Thoracic aorta (tissue), 2 donors: Measurements from ENCODE around the gene DCDC2. TPM values are rescaled to one million over a fixed set of nuclear protein-coding genes. Genes with fewer than 3 reads are reported as not detected.

Experiments used
- ATAC-seq: fragments of 150-250 bp; one replicate; pipeline ENCODE4 v1.8.0; 2017; ENCODE audit warnings: low read depth; ENCODE audit not compliant: insufficient number of reproducible peaks, low FRiP score
- DNase-seq: peaks from one replicate; pipeline ENCODE4 v3.0.0-alpha.2; 2020; ENCODE audit warnings: low spot score
- H3K27ac ChIP-seq, 2 donors: fragments of 200-600 bp; sonication (generic); 1 replicate in 1 of 2; 2 replicates in 1 of 2; pipeline ENCODE4 v1.5.1; 2016; ENCODE audit warnings: mild to moderate bottlenecking in 2 of 2, moderate library complexity in 2 of 2
- H3K27me3 ChIP-seq: fragments of 200-600 bp; sonication (generic); replicated peaks from 2 replicates; pipeline ENCODE4 v1.6.0; 2016; ENCODE audit warnings: mild to moderate bottlenecking; ENCODE audit not compliant: insufficient read depth
- H3K36me3 ChIP-seq: fragments of 200-600 bp; sonication (generic); one replicate; pipeline ENCODE4 v1.5.1; 2016
- H3K4me1 ChIP-seq, 2 donors: fragments of 200-600 bp; sonication (generic); 1 replicate in 1 of 2; 2 replicates in 1 of 2; pipeline versions ENCODE4 v1.5.1 to v1.6.0; 2016; ENCODE audit warnings: low read depth in 2 of 2, mild to moderate bottlenecking in 1 of 2; ENCODE audit not compliant: control insufficient read depth in 1 of 2
- H3K4me3 ChIP-seq: fragments of 200-600 bp; sonication (generic); 2 replicates; pipeline ENCODE4 v1.5.1; 2016; ENCODE audit warnings: mild to moderate bottlenecking
- H3K9me3 ChIP-seq: fragments of 200-600 bp; sonication (generic); 2 replicates; pipeline ENCODE4 v1.5.1; 2016
- total RNA-seq, 2 donors: library from RNA; depleted of rRNA; stranded (reverse); fragments of >200 nt; gene quantifications; one replicate each; pipeline versions ENCODE4 v1.1.0 to v1.2.3, GENCODE V29; 2016
- TF ChIP-seq, protein P1 (sequence below): fragments of 200-600 bp; sonication (generic); IDR thresholded peaks from one replicate; pipeline ENCODE4 v1.5.1; 2019; ENCODE audit warnings: antibody characterized with exemption

DCDC2 gene
- total RNA-seq, 2 donors from 2014 or later: not detected

DNA sequence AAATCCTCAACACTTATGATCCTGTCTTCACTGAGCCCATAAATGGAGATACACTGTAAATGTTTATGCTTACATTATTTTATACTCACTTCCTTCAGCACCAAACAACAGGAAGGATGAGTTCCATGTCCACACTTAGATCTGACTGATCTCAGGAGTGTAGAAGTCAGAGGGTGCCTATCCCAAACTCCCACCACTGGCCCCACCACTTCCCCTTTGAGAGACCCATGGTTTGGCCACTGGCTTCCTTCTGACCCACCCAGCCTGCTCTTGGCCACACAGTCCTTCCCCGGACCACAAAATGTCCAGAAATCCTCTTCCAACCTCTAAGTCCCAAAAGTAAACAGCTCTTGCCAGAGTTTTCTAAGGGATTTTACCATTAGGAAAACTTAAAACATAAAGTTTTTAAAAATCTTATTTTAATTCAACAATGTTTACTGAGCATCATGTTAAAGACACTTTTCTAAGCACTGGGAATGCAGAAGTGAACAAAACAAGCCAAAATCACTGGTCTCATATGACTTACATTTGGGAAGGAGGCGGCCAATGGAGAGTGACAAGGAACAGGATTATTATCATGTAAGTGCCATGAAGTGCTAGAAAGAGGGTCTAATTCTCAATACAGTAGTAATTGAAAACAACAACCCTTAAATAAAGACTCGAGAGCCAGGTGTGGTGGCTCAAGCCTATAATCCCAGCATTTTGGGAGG is 128.0 kb downstream of the DCDC2 start:
- Histone ChIP-seq H3K27ac (no peak overlapping the region), H3K4me3 (no peak overlapping the region), H3K27me3 (no peaks in the 10 kb centered on the region), H3K36me3 (no peaks in the 10 kb centered on the region), H3K9me3 (no peaks in the 10 kb centered on the region), H3K4me1 (no peaks in the 10 kb centered on the region)
- TF ChIP-seq, protein P1, sequence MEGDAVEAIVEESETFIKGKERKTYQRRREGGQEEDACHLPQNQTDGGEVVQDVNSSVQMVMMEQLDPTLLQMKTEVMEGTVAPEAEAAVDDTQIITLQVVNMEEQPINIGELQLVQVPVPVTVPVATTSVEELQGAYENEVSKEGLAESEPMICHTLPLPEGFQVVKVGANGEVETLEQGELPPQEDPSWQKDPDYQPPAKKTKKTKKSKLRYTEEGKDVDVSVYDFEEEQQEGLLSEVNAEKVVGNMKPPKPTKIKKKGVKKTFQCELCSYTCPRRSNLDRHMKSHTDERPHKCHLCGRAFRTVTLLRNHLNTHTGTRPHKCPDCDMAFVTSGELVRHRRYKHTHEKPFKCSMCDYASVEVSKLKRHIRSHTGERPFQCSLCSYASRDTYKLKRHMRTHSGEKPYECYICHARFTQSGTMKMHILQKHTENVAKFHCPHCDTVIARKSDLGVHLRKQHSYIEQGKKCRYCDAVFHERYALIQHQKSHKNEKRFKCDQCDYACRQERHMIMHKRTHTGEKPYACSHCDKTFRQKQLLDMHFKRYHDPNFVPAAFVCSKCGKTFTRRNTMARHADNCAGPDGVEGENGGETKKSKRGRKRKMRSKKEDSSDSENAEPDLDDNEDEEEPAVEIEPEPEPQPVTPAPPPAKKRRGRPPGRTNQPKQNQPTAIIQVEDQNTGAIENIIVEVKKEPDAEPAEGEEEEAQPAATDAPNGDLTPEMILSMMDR: no peak
- DNase-seq (no peak), ATAC-seq (no peak)

DNA sequence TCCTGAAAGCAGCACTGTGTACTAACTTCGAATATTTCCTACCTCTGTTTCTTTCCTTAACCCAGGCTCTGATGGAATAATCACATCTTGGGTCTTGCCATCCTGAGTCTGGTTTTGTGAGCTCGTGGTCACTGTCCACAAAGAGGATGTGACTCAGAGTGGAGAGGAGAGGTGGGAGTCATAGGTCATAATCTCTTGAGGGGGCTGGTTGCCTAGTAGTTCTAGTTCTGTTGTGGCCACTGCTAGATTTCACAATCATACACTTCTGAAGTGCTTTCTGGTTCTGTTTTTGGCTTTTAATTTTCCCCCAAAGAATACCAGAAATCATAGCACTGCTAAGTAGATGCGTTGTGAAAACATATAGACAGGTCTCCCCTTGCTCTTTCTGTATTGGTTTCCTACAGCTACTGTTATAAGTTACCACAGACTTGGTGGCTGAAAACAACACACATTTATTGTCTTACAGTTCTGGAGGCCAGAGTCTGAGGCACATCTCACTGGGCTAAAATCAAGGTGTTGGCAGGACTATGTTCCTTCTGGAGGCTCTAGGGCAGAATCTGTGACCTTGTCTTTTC is 129.1 kb downstream of the DCDC2 start:
- TF ChIP-seq, protein P1: no peak
- Histone ChIP-seq H3K9me3 (no peaks in the 10 kb centered on the region), H3K4me3 (no peak overlapping the region), H3K36me3 (no peaks in the 10 kb centered on the region), H3K4me1 (no peaks in the 10 kb centered on the region), H3K27me3 (no peaks in the 10 kb centered on the region), H3K27ac (no peak overlapping the region)
- ATAC-seq (no peak), DNase-seq (no peak)

DNA sequence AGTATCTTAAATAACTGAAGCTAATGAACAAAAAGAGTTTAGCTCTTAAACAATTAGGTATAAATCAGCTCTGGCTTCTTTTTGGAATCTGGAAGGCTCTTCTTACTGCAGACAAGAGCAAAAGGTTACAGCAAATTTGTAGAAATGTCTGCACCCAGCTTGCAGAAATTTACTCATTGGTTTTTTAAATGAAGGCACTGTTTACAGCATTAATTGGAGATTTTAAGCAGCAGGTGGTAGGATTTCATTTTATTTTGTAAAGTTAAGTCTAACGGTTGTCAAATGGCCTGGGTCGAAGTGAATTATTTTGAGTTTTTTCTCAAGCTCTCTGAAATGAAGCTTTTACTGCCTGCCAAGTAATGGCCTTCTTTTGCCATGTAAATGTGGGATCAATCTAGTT is 129.7 kb downstream of the DCDC2 start:
- TF ChIP-seq, protein P1: no peak
- no peak overlapping the region for H3K4me3 ChIP-seq
- H3K4me1 ChIP-seq: no peaks in the 10 kb centered on the region
- no peaks in the 10 kb centered on the region for H3K9me3 ChIP-seq
- H3K27me3 ChIP-seq: no peaks in the 10 kb centered on the region
- ATAC-seq (no peak), DNase-seq (no peak)
- H3K27ac ChIP-seq: no peak overlapping the region
- no peaks in the 10 kb centered on the region for H3K36me3 ChIP-seq

DNA sequence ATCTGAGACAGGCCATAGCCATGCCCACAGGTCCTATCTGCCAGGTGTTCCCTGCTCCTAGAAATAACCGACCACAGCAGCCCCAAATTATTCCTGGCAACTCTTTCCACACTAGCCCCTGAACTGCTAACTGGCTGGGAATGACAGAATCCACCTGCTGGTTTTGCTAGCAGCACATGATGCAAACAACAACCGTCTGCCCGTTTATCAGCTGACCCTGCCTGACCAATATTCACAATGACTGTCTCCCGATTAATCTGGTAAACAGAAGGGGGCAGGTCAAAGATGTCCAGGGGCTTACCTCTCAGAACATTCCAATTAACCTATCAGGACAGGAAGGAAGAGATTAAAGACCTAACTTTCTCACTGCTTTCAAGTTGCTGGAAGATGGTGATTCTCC is 130.3 kb downstream of the DCDC2 start:
- Histone ChIP-seq H3K9me3 (no peaks in the 10 kb centered on the region), H3K4me3 (no peak overlapping the region), H3K36me3 (no peaks in the 10 kb centered on the region), H3K27me3 (no peaks in the 10 kb centered on the region), H3K4me1 (no peaks in the 10 kb centered on the region), H3K27ac (no peak overlapping the region)
- ATAC-seq: no peak
- DNase-seq: no peak
- TF ChIP-seq, protein P1: no peak

DNA sequence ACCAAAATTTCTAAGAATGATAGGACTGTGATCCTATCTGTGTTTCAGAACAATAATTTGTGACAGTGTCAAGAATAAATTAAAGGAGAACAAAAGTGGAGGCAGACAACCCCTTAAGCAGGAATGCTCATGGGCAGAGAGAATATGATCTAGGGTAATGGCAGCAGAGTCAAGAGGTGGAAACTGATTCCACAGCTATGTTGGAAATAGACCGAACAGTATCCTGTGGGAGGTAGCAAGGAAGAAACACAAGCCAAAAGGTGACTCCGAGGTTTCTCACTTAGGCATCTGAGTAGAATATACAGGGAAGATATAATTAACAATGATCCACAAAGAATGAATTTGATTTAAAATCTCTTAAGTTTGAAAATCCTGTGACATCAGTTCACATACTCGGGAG is 131.3 kb downstream of the DCDC2 start:
- Histone ChIP-seq H3K4me3 (no peak overlapping the region), H3K27ac (no peak overlapping the region), H3K9me3 (no peaks in the 10 kb centered on the region), H3K4me1 (no peaks in the 10 kb centered on the region), H3K27me3 (no peaks in the 10 kb centered on the region), H3K36me3 (no peaks in the 10 kb centered on the region)
- TF ChIP-seq, protein P1: no peak
- no peak for DNase-seq
- no peak for ATAC-seq
